Stimulated activated naive CD8-positive, alpha-beta T cell treated with anti-CD3 and anti-CD28 coated beads, Interleukin-15, Interleukin-2, amounts not matched to agents 100 ng/mL and 50 ng/mL, for 24 hours (primary cell): ENCODE results near the gene PGAP2.
A peak's percentile ranks its signal among the peaks of the same experiment; 100 is the strongest.

ENCODE experiments used
- H3K27ac Mint-ChIP-seq: one replicate; pipeline ENCODE4 v1.8.0; 2021; ENCODE audit warnings: mild to moderate bottlenecking, mixed read lengths
- H3K27me3 Mint-ChIP-seq: one replicate; pipeline ENCODE4 v1.8.0; 2021; ENCODE audit warnings: mixed read lengths
- H3K36me3 Mint-ChIP-seq: one replicate; pipeline ENCODE4 v1.8.0; 2021; ENCODE audit warnings: low read depth, mixed read lengths
- H3K4me1 Mint-ChIP-seq: one replicate; pipeline ENCODE4 v1.8.0; 2021; ENCODE audit warnings: low read depth, mixed read lengths
- H3K4me3 Mint-ChIP-seq: one replicate; pipeline ENCODE4 v1.8.0; 2021; ENCODE audit warnings: mild to moderate bottlenecking, mixed read lengths
- H3K9me3 Mint-ChIP-seq: one replicate; pipeline ENCODE4 v1.8.0; 2021; ENCODE audit warnings: mixed read lengths

Gene PGAP2

DNA sequence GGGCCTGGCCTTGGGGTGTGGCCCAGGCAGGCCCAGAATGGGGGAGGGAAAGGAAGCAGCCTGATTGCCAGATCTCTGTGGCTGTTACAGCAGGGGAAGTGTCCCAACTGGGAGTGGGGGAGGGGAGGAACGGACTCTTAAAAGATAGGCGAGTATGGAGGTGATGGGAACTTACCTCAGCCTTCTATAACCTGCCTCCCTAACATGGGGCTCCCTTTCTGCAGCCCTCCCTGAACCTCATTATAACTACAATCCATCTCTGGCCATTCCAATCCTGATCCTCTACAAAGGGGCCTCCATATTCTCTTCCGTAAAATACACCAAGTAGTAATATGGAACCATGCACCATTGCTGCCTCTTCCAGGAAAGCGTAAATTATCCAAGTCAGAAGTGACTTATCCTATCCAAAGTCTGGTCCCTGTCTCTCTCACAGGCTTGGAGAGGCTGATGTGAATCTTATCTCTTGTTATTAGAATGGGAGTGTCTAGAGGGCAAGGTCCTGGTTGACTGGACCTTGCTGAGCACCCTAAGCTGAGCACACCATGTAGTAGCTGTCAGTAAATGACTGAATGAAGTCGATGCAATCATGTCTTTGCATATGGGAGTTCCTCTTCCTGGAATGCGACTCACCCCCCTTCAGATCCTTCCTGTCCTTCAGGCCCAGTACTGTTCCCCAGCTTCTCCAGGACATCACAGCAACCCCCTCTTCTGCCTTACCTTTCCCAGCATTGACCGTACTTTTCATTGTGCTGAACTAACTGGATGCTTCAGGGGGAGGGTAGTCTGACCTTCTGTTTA, 26.5 kb downstream of the PGAP2 start:
- Mint-ChIP-seq H3K27ac (peak overlapping the region; percentile 96), H3K4me1 (peaks cover 93% of the 10 kb centered on the region), H3K27me3 (no peaks in the 10 kb centered on the region)

GRCh38 chr11:3835751-3836150, 27.4 kb downstream of the PGAP2 start:
- peaks cover 84% of the 10 kb centered on the region for H3K4me1 Mint-ChIP-seq
- no peaks in the 10 kb centered on the region for H3K27me3 Mint-ChIP-seq
- peak overlapping the region; percentile 96 for H3K27ac Mint-ChIP-seq
- H3K36me3 Mint-ChIP-seq = peaks cover 86% of the 10 kb centered on the region
- H3K4me3 Mint-ChIP-seq = peak overlapping the region; percentile 89
- H3K9me3 Mint-ChIP-seq = no peaks in the 10 kb centered on the region

More for the DNA sequence above, 26.5 kb downstream of the PGAP2 start:
- no peaks in the 10 kb centered on the region for H3K9me3 Mint-ChIP-seq
- H3K4me3 Mint-ChIP-seq = peak overlapping the region; percentile 89
- H3K36me3 Mint-ChIP-seq = peaks cover 92% of the 10 kb centered on the region

- H3K36me3 Mint-ChIP-seq = peaks cover 74% of the 10 kb centered on the region
Measured at GRCh38 chr11:3836903-3837302, 28.5 kb downstream of the PGAP2 start.

GRCh38 chr11:3837793-3838192, 29.4 kb downstream of the PGAP2 start:
- H3K36me3 Mint-ChIP-seq = peaks cover 65% of the 10 kb centered on the region
- no peaks in the 10 kb centered on the region for H3K27me3 Mint-ChIP-seq
- no peaks in the 10 kb centered on the region for H3K9me3 Mint-ChIP-seq
- H3K4me1 Mint-ChIP-seq = peaks cover 73% of the 10 kb centered on the region
- peak overlapping the region; percentile 89 for H3K4me3 Mint-ChIP-seq
- H3K27ac Mint-ChIP-seq = peak overlapping the region; percentile 88

More at GRCh38 chr11:3836903-3837302, 28.5 kb downstream of the PGAP2 start:
- H3K4me3 Mint-ChIP-seq = peak overlapping the region; percentile 89
- H3K4me1 Mint-ChIP-seq = peaks cover 77% of the 10 kb centered on the region
- H3K27ac Mint-ChIP-seq = peak overlapping the region; percentile 96
- H3K27me3 Mint-ChIP-seq = no peaks in the 10 kb centered on the region
- no peaks in the 10 kb centered on the region for H3K9me3 Mint-ChIP-seq

DNA sequence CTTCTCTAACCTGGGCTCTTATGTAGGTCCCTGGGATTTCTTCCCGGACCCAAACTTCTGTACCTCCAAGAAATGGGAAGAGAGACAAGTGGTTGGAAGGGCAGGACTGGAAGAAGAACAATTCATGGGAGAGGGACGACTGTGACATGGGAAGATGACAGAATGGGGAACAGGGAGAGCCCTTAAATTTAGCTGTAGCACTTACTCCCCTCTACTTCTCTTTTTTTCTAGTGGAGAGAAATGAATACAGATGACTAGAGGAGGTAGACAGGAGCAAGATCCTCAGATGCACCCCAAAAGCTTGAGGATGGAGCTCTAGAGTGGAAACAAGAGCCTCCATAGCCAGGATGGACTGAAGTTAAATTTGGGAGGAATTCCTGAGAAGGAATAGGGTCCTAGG, 30.1 kb downstream of the PGAP2 start:
- Mint-ChIP-seq H3K27ac (peak overlapping the region; percentile 88), H3K27me3 (no peaks in the 10 kb centered on the region), H3K4me3 (peak overlapping the region; percentile 89), H3K36me3 (peaks cover 58% of the 10 kb centered on the region), H3K4me1 (peaks cover 73% of the 10 kb centered on the region), H3K9me3 (no peaks in the 10 kb centered on the region)

DNA sequence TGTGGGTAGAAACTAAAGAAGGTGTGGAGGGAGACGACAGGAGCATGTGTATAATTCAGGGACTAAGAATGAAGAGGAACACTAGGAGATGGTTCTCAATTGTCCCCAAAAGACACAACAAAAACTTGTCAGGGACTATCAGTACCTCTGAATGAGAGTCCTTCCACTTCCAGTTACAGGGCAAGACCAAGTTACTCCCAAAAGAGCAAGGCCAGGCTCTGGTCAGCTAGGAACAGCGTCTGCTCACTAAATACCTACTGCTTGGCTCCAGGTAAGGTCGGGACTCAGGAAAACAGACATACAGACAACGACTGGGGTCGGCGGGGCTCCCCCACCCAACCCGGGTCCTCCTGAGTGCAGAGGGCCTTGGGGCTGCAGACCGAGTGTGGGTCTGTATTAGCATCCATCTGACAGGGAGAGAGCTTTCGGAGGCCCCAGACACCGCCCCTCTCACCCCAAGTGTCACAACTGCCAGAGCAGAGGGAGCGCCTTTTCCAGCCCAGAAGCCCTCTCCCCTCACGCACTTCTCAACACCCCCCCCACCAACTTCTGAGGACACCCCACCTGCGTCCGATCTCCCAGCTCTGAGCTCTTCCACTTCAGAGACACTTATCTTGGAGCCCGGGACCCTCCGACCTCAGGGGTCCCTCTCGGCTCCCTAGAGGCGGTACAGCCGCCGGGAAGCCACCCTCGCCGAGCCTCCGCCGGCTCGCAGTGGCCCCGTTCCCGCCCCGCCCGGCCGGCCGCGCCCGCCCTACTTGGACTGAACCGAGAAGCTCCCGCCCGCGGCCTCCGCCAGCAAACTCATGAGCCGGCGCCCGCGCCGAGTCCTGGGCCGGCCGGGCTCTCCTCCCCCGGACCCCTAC, 31.9 kb downstream of the PGAP2 start:
- Mint-ChIP-seq H3K27ac (peak overlapping the region; percentile 88), H3K4me3 (peak overlapping the region; percentile 89), H3K27me3 (no peaks in the 10 kb centered on the region), H3K9me3 (no peaks in the 10 kb centered on the region), H3K36me3 (peaks cover 41% of the 10 kb centered on the region), H3K4me1 (peaks cover 70% of the 10 kb centered on the region)

GRCh38 chr11:3840870-3841425, 32.6 kb downstream of the PGAP2 start, which contains the start of gene RHOG:
Gene RHOG (minus strand): TSS chr11:3840959. CDS start chr11:3828138, 12,821 bp downstream.
- no peaks in the 10 kb centered on the region for H3K9me3 Mint-ChIP-seq
- peak within 1 kb of the TSS; percentile 89 for H3K4me3 Mint-ChIP-seq
- peak within 1 kb of the TSS; percentile 90 for H3K27ac Mint-ChIP-seq
- H3K4me1 Mint-ChIP-seq = peaks cover 66% of the 10 kb centered on the region
- H3K27me3 Mint-ChIP-seq = no peaks in the 10 kb centered on the region
- H3K36me3 Mint-ChIP-seq = peaks cover 34% of the 10 kb centered on the region

DNA sequence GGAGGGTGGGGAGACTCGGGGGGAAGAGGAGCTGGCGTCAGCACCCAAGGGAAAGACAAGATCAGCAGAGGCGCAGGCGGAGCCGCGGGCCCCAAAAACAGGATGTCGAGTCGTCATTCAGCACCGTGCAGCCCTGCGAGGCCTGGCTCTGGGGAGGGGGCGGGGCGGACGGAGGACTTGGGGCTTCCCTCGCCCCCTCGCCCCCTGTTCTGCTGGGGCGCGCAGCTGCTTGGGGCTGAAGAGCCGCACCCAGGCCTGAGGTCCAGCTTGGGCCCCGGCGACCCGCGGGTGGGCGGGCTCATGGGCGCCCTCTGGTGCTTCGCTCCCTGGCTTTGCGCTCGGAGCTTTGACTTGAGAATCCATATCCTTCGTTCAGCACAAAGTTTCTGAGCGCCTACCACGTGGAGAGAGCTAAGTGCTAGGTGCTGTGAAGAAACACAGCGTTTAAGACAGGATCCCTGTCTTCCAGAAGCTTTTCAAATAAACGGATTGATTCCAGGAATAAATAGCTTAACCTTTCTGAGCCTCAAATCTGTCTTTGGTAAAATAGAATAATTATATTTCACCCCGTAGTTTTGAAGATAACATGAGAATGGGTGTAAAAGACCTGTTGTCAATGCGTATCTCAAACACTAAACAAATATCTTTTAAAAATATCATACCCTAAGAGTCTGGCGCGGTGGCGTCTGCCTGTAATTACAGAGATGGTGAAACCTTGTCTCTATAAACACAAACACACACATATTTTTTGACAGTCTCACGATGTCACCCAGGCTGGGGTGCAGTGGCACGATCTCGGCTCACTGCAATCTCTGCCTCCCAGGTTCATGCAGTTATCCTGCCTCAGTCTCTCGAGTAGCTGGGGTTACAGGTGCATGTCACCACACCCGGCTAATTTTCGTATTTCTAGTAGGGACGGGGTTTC, 33.3 kb downstream of the PGAP2 start:
- H3K4me3 Mint-ChIP-seq = peak overlapping the region; percentile 89
- peaks cover 60% of the 10 kb centered on the region for H3K4me1 Mint-ChIP-seq
- peak overlapping the region; percentile 90 for H3K27ac Mint-ChIP-seq
- H3K36me3 Mint-ChIP-seq = peaks cover 31% of the 10 kb centered on the region
- no peaks in the 10 kb centered on the region for H3K9me3 Mint-ChIP-seq
- no peaks in the 10 kb centered on the region for H3K27me3 Mint-ChIP-seq

DNA sequence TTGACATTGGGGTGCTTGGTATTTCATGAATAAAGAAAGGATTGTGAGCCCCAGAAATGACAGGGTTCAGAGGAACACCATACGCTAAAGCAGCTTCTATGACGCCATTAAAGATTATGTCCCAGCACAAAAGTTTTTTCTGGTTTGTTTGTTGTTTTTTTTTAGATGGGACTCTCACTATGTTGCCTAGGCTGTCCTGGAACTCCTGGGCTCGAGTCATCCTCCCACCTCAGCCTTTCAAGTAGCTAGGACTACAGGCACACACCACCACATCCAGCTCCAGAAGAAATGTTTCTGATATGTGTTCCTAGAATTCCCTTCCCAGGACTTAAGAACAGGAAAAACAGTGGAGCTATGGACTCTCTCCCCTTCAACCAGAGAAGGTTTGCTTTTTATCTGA, 35.0 kb downstream of the PGAP2 start:
- H3K9me3 Mint-ChIP-seq = no peaks in the 10 kb centered on the region
- no peak overlapping the region for H3K4me3 Mint-ChIP-seq
- H3K4me1 Mint-ChIP-seq = peaks cover 45% of the 10 kb centered on the region
- no peaks in the 10 kb centered on the region for H3K27me3 Mint-ChIP-seq
- peaks cover 18% of the 10 kb centered on the region for H3K36me3 Mint-ChIP-seq
- H3K27ac Mint-ChIP-seq = peak overlapping the region; percentile 24

DNA sequence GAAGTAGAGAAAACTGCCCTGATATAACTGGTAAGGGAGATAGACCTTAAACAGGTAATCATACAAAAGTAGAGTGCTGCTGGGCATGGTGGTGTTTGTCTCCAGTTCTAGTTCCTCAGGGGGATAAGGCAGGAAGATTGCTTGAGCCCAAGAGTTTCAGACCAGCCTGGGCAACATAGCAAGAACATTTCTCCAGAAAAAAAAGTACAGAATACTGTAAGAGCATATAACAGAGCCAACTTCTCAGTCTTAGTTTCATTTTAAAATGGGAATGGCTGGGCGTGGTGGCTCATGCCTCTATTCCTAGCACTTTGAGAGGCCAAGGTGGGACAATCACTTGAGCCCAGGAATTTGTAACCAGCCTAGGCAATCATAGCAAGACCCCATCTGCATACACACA, 36.9 kb downstream of the PGAP2 start:
- Mint-ChIP-seq H3K27ac (no peak overlapping the region), H3K9me3 (no peaks in the 10 kb centered on the region), H3K4me1 (peaks cover 46% of the 10 kb centered on the region), H3K4me3 (no peak overlapping the region), H3K36me3 (no peaks in the 10 kb centered on the region), H3K27me3 (no peaks in the 10 kb centered on the region)

- Mint-ChIP-seq H3K27ac (no peak overlapping the region), H3K4me1 (peaks cover 46% of the 10 kb centered on the region)
Measured at GRCh38 chr11:3845670-3846069, 37.3 kb downstream of the PGAP2 start.

DNA sequence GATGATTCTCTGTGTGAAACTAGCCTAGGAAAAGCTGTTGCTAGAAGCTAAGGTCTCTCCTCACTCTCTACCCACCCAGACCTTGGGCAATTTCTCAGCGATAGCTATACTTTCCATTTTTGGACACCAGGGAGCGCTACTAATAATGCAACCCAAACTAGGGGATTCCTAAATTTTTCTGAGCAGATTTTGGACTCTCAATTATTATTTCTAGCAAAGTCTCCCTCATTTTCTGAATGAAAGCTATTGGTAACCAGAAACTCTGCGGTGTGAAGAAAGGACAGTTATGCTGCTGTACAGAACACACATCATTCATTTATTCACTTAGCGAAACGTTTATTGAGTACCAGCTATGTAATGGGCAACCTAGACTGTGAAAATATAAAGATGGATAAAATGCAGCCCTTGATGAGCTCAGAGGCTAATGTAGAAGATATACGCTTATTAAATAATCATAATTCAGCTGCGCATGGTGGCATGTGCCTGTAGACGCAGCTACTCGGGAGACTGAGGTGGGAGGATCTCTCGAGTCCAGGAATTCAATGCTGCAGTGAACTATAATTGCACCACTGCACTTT, 41.0 kb downstream of the PGAP2 start:
- no peaks in the 10 kb centered on the region for H3K9me3 Mint-ChIP-seq
- H3K27me3 Mint-ChIP-seq = no peaks in the 10 kb centered on the region
- peaks cover 45% of the 10 kb centered on the region for H3K4me1 Mint-ChIP-seq
- H3K36me3 Mint-ChIP-seq = no peaks in the 10 kb centered on the region
- peak overlapping the region; percentile 8 for H3K27ac Mint-ChIP-seq
- no peak overlapping the region for H3K4me3 Mint-ChIP-seq

More at GRCh38 chr11:3845670-3846069, 37.3 kb downstream of the PGAP2 start:
- no peaks in the 10 kb centered on the region for H3K36me3 Mint-ChIP-seq
- no peaks in the 10 kb centered on the region for H3K9me3 Mint-ChIP-seq
- no peak overlapping the region for H3K4me3 Mint-ChIP-seq
- no peaks in the 10 kb centered on the region for H3K27me3 Mint-ChIP-seq

- Mint-ChIP-seq H3K9me3 (no peaks in the 10 kb centered on the region), H3K4me1 (peaks cover 57% of the 10 kb centered on the region), H3K27me3 (no peaks in the 10 kb centered on the region), H3K4me3 (no peak overlapping the region), H3K27ac (peak overlapping the region; percentile 98), H3K36me3 (no peaks in the 10 kb centered on the region)
Measured at GRCh38 chr11:3853545-3853842, 45.1 kb downstream of the PGAP2 start.
